Measurements from ENCODE around the gene SGSH.

SGSH gene

GRCh38 chr17:80182845-80183223 is 37.3 kb downstream of the SGSH start:
- no peak overlapping the region for H2BK120ac ChIP-seq (ENCODE audit: insufficient read depth, low read length, poor library complexity)
- H2AK5ac ChIP-seq (ENCODE audit: low read length) = no peak overlapping the region
- no peaks in the 10 kb centered on the region for H3K79me1 ChIP-seq (ENCODE audit: low read length)
- no peak overlapping the region for H3K27ac ChIP-seq (ENCODE audit: low read depth, low read length)
- no peak overlapping the region for H4K12ac ChIP-seq (ENCODE audit: low read depth, low read length)
- no peak overlapping the region for H2BK5ac ChIP-seq (ENCODE audit: low read depth, low read length, poor library complexity)
- no peak overlapping the region for H3K23ac ChIP-seq (ENCODE audit: low read length)
- H3K27me3 ChIP-seq (ENCODE audit: insufficient read depth, low read length) = no peaks in the 10 kb centered on the region
- no peak for DNase-seq
- no peak overlapping the region for H4K91ac ChIP-seq (ENCODE audit: low read depth, low read length)
- H3K4ac ChIP-seq (ENCODE audit: low read depth, low read length) = no peak overlapping the region
- H3K4me2 ChIP-seq (ENCODE audit: low read length) = no peak overlapping the region
- H2BK12ac ChIP-seq (ENCODE audit: low read length) = no peak overlapping the region
- no peak overlapping the region for H3K9ac ChIP-seq (ENCODE audit: low read length)
- peaks cover 0 to 3% of the 10 kb centered on the region in 2 experiments for H3K4me1 ChIP-seq (ENCODE audit: control insufficient read depth in 1 of 2, insufficient read depth in 2 of 2, low read length in 2 of 2)
- H3K79me2 ChIP-seq (ENCODE audit: control insufficient read depth, insufficient read depth, low read length, poor library complexity) = no peaks in the 10 kb centered on the region
- no peak overlapping the region for H2AFZ ChIP-seq (ENCODE audit: insufficient read depth, low read length, poor library complexity)
- peaks cover 2% of the 10 kb centered on the region for H3K9me3 ChIP-seq (ENCODE audit: insufficient read depth, low read depth, low read length)
- H3K14ac ChIP-seq (ENCODE audit: low read length) = no peak overlapping the region
- H4K8ac ChIP-seq (ENCODE audit: low read depth, low read length) = no peak overlapping the region
- no peak overlapping the region for H3K18ac ChIP-seq (ENCODE audit: low read length)
- H3K36me3 ChIP-seq (ENCODE audit: control insufficient read depth in 1 of 2, insufficient read depth in 2 of 2, low read length in 2 of 2) = no peaks in the 10 kb centered on the region
- no CpG with 5 or more reads among the region's 12 CpGs for WGBS (ENCODE audit: extremely low coverage, insufficient coverage, insufficient read length)
- no peak overlapping the region for H3K4me3 ChIP-seq (ENCODE audit: low read depth, low read length)

DNA sequence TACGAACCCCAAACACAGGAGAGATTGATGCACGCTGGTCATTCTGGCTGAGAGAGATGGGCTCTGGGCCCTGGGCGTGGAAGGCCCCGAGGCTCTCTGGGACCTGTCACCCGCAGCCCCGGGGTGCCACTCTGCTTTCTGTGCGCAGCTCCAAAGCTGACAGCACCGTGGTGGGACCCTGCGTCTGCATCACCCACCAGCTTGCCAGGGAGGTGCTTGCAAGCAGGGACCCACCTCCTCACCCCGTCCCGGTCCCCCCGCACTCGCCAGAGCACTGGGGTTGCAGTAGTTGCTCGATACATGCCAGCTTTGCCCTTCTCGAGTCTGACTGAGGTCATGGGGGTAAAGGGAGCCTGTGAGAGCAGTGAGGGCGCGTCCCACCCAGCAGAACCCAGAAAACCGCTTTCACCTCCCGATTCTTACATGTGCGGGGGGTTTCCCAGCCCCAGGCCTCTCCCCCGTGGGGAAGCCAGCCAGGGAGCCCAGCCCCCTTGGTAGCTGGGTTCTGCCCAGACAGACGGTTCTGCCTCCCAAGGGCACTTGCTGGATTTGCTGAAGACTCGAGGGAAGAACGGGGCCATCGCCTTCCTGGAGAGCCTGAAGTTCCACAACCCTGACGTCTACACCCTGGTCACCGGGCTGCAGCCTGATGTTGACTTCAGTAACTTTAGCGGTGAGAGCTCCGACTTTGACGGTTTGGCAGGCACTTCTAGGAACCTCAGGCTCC is 37.9 kb downstream of the SGSH start:
- Histone ChIP-seq H2AK5ac (ENCODE audit: low read length) (no peak overlapping the region), H2BK5ac (ENCODE audit: low read depth, low read length, poor library complexity) (no peak overlapping the region), H3K4me3 (ENCODE audit: low read depth, low read length) (no peak overlapping the region), H4K8ac (ENCODE audit: low read depth, low read length) (no peak overlapping the region), H4K91ac (ENCODE audit: low read depth, low read length) (no peak overlapping the region), H2BK12ac (ENCODE audit: low read length) (no peak overlapping the region), H3K79me2 (ENCODE audit: control insufficient read depth, insufficient read depth, low read length, poor library complexity) (no peaks in the 10 kb centered on the region), H3K9me3 (ENCODE audit: insufficient read depth, low read depth, low read length) (peaks cover 2% of the 10 kb centered on the region), H3K4ac (ENCODE audit: low read depth, low read length) (no peak overlapping the region), H3K4me2 (ENCODE audit: low read length) (no peak overlapping the region), H3K36me3 (ENCODE audit: control insufficient read depth in 1 of 2, insufficient read depth in 2 of 2, low read length in 2 of 2) (no peaks in the 10 kb centered on the region), H3K79me1 (ENCODE audit: low read length) (no peaks in the 10 kb centered on the region), H3K4me1 (ENCODE audit: control insufficient read depth in 1 of 2, insufficient read depth in 2 of 2, low read length in 2 of 2) (peaks cover 0 to 3% of the 10 kb centered on the region in 2 experiments), H2BK120ac (ENCODE audit: insufficient read depth, low read length, poor library complexity) (no peak overlapping the region), H2AFZ (ENCODE audit: insufficient read depth, low read length, poor library complexity) (no peak overlapping the region), H3K9ac (ENCODE audit: low read length) (no peak overlapping the region), H4K12ac (ENCODE audit: low read depth, low read length) (no peak overlapping the region), H3K14ac (ENCODE audit: low read length) (no peak overlapping the region), H3K18ac (ENCODE audit: low read length) (no peak overlapping the region), H3K27me3 (ENCODE audit: insufficient read depth, low read length) (no peaks in the 10 kb centered on the region), H3K27ac (ENCODE audit: low read depth, low read length) (no peak overlapping the region), H3K23ac (ENCODE audit: low read length) (no peak overlapping the region)
- peak in 1 of 2 donors; percentile 34 for DNase-seq
- WGBS (ENCODE audit: extremely low coverage, insufficient coverage, insufficient read length) = no CpG with 5 or more reads among the region's 30 CpGs

DNA sequence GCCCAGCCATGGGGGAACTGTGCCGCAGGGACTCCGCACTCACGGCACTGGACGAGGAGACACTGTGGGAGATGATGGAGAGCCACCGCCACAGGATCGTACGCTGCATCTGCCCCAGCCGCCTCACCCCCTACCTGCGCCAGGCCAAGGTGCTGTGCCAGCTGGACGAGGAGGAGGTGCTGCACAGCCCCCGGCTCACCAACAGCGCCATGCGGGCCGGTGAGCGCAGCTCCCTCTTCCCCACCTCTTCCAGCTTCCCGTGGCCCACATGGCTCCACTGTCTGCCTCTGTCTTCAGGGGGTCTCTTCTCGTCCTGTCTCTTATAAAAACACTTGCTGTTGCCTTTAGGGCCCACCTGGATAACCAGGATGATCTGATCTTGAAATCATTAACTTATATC is 38.7 kb downstream of the SGSH start:
- Histone ChIP-seq H4K8ac (ENCODE audit: low read depth, low read length) (no peak overlapping the region), H2BK120ac (ENCODE audit: insufficient read depth, low read length, poor library complexity) (no peak overlapping the region), H3K9ac (ENCODE audit: low read length) (no peak overlapping the region), H3K4ac (ENCODE audit: low read depth, low read length) (no peak overlapping the region), H3K36me3 (ENCODE audit: control insufficient read depth in 1 of 2, insufficient read depth in 2 of 2, low read length in 2 of 2) (no peaks in the 10 kb centered on the region), H3K79me1 (ENCODE audit: low read length) (no peaks in the 10 kb centered on the region), H2AFZ (ENCODE audit: insufficient read depth, low read length, poor library complexity) (no peak overlapping the region), H3K4me3 (ENCODE audit: low read depth, low read length) (no peak overlapping the region), H3K14ac (ENCODE audit: low read length) (no peak overlapping the region), H4K12ac (ENCODE audit: low read depth, low read length) (no peak overlapping the region), H3K27me3 (ENCODE audit: insufficient read depth, low read length) (no peaks in the 10 kb centered on the region), H3K4me1 (ENCODE audit: control insufficient read depth in 1 of 2, insufficient read depth in 2 of 2, low read length in 2 of 2) (peaks cover 0 to 3% of the 10 kb centered on the region in 2 experiments), H4K91ac (ENCODE audit: low read depth, low read length) (no peak overlapping the region), H3K4me2 (ENCODE audit: low read length) (no peak overlapping the region), H3K79me2 (ENCODE audit: control insufficient read depth, insufficient read depth, low read length, poor library complexity) (no peaks in the 10 kb centered on the region), H2BK5ac (ENCODE audit: low read depth, low read length, poor library complexity) (no peak overlapping the region), H3K23ac (ENCODE audit: low read length) (no peak overlapping the region), H2AK5ac (ENCODE audit: low read length) (no peak overlapping the region), H2BK12ac (ENCODE audit: low read length) (no peak overlapping the region), H3K9me3 (ENCODE audit: insufficient read depth, low read depth, low read length) (no peaks in the 10 kb centered on the region), H3K27ac (ENCODE audit: low read depth, low read length) (no peak overlapping the region), H3K18ac (ENCODE audit: low read length) (no peak overlapping the region)
- no CpG with 5 or more reads among the region's 17 CpGs for WGBS (ENCODE audit: extremely low coverage, insufficient coverage, insufficient read length)
- no peak for DNase-seq

GRCh38 chr17:80180192-80180591 is 39.9 kb downstream of the SGSH start:
- no peak overlapping the region for H2AK5ac ChIP-seq (ENCODE audit: low read length)
- no peaks in the 10 kb centered on the region for H3K9me3 ChIP-seq (ENCODE audit: insufficient read depth, low read depth, low read length)
- no peak overlapping the region for H3K9ac ChIP-seq (ENCODE audit: low read length)
- no peak for DNase-seq
- H3K14ac ChIP-seq (ENCODE audit: low read length) = no peak overlapping the region
- no peak overlapping the region for H4K12ac ChIP-seq (ENCODE audit: low read depth, low read length)
- H2BK120ac ChIP-seq (ENCODE audit: insufficient read depth, low read length, poor library complexity) = no peak overlapping the region
- no peak overlapping the region for H2BK5ac ChIP-seq (ENCODE audit: low read depth, low read length, poor library complexity)
- H2BK12ac ChIP-seq (ENCODE audit: low read length) = no peak overlapping the region
- H3K36me3 ChIP-seq (ENCODE audit: control insufficient read depth in 1 of 2, insufficient read depth in 2 of 2, low read length in 2 of 2) = no peaks in the 10 kb centered on the region
- H2AFZ ChIP-seq (ENCODE audit: insufficient read depth, low read length, poor library complexity) = no peak overlapping the region
- H3K4me1 ChIP-seq (ENCODE audit: control insufficient read depth in 1 of 2, insufficient read depth in 2 of 2, low read length in 2 of 2) = peaks cover 5 to 9% of the 10 kb centered on the region in 2 experiments
- no peak overlapping the region for H4K91ac ChIP-seq (ENCODE audit: low read depth, low read length)
- H3K18ac ChIP-seq (ENCODE audit: low read length) = no peak overlapping the region
- H3K27ac ChIP-seq (ENCODE audit: low read depth, low read length) = no peak overlapping the region
- no peak overlapping the region for H3K4me3 ChIP-seq (ENCODE audit: low read depth, low read length)
- H4K8ac ChIP-seq (ENCODE audit: low read depth, low read length) = no peak overlapping the region
- no peaks in the 10 kb centered on the region for H3K79me2 ChIP-seq (ENCODE audit: control insufficient read depth, insufficient read depth, low read length, poor library complexity)
- H3K4me2 ChIP-seq (ENCODE audit: low read length) = no peak overlapping the region
- whole genome bisulfite sequencing (ENCODE audit: extremely low coverage, insufficient coverage, insufficient read length) = no CpG with 5 or more reads among the region's 14 CpGs
- peaks cover 3% of the 10 kb centered on the region for H3K79me1 ChIP-seq (ENCODE audit: low read length)
- H3K27me3 ChIP-seq (ENCODE audit: insufficient read depth, low read length) = no peaks in the 10 kb centered on the region
- H3K23ac ChIP-seq (ENCODE audit: low read length) = no peak overlapping the region
- no peak overlapping the region for H3K4ac ChIP-seq (ENCODE audit: low read depth, low read length)

Data from trophoblast cell (in vitro differentiated cells and primary cell).